Activated CD4-positive, alpha-beta T cell treated with anti-CD3 and anti-CD28 coated beads, Interleukin-2, Interleukin-6, amounts not matched to agents 100 ng/mL and 50 ng/mL, durations not matched to agents 16 hours and 8 hours (primary cell): ENCODE results near the gene IFI35.
A peak's percentile ranks its signal among the peaks of the same experiment; 100 is the strongest.
"Not testable (repeated sequence)": the region's sequence is repeated elsewhere in the genome, so short reads cannot be mapped to it uniquely, and the experiment has no call there.

Experiments used
- DNase-seq: peaks from one replicate; pipeline ENCODE4 v3.0.0-alpha.2; 2020

The IFI35 gene

DNA sequence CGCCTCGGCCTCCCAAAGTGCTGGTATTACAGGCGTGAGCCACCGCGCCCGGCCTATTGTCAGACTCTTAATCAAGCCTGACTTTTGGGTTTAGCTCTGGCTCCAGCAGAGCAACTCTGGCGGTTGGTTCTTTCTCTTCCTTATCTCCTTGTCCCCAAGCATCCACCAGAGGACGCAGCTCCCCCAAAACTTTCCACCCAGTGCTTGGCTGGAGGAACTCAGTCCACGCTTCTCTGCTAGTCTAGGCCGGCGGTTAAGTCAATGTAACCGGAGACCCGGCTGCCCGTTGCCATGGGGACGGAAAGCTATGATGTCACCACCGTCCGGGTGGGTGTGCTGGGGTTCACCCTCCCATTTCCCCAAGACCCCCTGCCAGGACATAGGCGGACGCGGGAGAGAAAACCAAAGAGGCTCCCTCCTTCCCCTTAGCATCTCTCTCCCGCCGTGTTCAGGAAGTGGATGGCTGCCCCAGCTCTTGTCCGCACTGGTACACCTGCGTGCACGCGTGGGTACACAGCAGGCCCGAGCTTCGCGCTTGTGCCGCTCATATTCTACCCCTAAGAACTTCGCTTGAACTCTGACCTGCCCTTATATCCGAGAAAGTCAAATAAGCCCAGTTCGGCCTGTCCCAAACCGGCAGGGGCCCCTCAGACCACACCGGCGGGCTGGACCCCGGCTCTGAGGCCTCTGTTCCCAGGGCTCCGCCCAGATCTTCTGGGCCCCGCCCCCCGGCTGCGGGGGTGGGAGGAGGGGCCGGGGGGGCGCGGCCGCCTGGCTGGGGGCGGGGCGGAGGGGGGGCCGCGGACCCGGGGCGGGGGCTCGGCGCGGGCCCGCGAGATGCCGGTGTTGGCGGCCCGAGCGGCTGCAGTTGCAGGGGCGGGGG lies 18.1 kb downstream of the IFI35 start, which contains the start of gene RND2:
Gene RND2, plus strand, starts transcription at position 825 of the 883 bp plus-strand sequence. CDS start 117 bp downstream, outside the sequence.
- DNase-seq = peak; percentile 76

DNA sequence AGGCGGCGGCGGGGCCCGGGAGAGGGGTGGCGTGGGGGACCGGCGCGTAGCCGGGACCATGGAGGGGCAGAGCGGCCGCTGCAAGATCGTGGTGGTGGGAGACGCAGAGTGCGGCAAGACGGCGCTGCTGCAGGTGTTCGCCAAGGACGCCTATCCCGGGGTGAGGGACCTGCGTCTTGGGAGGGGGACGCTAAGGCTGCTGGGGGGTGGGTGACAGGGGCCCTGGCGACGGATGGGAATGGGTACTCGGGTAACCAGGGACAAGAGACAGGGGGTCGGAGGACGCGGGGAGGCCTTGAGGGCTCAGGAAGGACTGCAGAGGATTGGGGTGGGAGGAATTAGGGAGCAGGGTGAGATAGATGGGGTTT lies 18.7 kb downstream of the IFI35 start:
- no peak for DNase-seq

DNA sequence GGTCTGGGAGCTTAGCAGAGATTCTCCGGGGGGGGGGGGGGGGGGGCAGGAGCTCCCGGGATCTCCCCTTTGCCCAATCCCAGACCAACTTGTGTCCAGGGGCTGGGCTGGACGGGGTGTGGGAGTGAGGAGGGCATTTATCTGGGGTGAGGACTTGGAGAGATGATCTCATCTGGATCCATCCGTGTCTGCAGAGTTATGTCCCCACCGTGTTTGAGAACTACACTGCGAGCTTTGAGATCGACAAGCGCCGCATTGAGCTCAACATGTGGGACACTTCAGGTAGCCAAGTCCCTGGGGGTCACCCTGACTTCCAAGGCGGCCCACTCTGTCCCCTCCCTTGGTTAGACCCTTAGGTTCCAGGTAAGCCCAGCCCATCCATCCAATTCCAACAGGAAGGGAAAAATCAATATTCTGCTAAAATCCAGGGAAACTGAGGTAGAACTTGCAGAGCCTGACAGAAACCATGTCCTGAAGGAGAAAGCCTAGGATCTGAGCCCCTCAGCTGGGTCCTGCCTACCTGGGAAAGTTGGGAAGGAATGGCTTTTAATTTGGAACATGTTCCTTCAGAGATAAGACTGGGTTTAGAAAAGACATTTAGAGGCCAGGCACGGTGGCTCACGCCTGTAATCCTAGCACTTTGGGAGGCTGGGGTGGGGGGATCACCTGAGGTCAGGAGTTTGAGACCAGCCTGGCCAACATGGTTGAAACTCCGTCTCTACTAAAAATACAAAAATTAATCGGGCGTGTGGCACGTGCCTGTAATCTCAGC lies 19.4 kb downstream of the IFI35 start:
- DNase-seq = no peak

DNA sequence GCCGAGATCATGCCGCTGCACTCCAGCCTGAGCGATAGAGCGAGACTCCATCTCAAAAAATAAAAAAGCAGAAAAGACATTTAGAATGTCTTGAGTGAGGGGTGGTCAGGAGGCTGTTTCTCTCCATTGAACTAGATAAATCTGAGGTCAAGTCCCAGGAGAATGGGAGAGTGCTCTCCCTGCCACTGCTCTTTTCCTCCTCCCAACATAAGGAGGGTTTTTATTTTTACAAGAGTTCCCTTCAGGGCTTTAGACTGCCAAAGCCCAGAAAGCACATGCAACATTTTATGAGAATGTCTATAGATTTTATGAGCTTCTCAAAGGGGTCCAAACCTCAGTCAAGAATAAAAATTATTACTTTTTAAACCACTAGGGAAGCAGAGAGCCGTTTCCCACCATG lies 20.0 kb downstream of the IFI35 start:
- no peak for DNase-seq

DNA sequence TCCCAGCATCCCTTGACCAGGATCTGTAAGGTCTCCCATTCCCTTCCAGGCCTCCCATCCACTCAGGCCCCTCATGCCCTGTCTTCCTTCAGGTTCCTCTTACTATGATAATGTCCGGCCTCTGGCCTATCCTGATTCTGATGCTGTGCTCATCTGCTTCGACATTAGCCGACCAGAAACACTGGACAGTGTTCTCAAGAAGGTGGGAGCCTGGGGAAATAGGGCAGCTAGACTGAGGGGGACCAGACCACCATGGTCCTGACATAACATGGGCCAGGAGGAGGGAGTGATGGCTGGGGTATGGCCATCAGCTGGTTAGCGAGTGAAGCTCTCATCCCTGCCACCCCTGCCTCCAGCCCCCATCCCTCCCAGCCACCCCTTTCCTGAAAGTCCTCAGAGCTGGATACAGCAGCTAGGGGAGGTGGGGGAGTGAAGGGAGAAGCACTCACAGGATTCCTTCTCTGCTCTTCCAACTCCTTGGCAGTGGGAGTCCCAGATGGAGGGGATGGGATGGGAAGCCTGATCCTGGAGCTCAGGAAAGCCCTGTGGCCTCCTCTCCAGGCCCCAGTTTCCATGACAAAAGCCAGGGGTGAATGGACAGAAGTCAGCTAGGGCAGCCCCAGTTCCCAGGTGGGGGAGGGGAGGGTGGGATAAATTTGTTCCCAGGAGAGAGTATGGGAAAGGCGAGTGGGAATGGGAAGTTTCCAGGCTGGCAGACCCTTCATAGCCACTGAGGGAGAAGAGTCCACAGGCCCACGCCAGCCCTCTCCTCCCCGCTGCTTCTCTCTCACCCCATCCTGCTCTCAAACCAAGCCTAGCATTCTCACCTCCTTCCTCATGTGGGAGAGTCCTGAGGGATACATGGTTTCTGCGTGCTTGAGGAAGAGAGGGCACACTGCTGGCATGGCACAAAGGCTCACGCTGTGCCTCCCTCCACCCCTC lies 20.8 kb downstream of the IFI35 start:
- no peak for DNase-seq

DNA sequence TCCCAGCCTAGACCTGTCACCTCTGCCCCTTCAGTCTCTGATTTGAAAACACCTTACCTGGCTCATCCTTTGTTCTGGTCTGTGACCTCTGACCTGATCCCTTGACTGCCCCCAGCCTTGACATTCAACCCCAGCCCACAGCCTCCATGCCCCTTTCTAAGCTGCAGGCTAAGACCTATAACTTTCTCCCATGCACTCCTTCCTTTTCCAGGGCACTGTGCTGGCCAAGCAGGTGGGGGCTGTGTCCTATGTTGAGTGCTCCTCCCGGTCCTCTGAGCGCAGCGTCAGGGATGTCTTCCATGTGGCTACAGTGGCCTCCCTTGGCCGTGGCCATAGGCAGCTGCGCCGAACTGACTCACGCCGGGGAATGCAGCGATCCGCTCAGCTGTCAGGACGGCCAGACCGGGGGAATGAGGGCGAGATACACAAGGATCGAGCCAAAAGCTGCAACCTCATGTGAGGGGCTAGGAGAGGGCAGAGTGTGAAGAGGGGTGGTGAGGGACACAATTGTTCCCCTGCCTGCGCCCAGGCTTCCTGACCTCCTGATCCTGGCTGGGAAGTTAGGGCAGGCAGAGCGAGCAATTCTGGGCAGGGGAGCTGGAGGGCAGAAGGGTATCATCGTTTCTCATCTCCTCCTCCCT lies 21.8 kb downstream of the IFI35 start:
- no peak for DNase-seq

DNA sequence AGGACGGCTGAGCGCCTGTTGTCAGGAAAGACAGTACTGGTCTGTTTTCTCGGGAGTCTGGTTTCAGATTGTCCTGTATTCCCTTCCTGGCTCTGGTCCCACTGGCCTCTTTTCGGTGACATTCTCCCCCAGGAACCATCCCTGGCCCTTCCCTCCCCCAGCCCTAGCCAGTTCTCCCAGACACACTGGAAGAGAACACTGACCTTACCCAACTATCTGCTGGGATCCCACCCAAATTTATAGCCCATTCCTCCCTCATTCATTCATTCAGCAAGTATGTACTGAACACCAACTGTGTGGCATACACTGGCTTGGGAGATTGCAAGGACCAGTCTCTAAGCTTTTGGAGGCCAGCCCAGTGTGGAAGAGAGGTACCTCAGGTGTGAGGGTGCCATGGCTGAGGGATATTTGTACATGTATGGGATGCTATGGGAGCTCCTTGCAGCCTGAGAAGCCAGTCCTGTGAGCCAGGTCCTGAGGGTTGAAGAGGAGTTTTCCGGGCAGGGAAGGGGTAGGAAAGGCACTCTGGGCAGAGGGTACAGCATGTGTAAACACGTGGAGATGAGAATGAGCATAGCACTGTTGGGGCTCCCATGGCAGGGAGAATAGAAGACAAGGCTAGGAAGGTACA lies 23.7 kb downstream of the IFI35 start:
- DNase-seq = no peak

DNA sequence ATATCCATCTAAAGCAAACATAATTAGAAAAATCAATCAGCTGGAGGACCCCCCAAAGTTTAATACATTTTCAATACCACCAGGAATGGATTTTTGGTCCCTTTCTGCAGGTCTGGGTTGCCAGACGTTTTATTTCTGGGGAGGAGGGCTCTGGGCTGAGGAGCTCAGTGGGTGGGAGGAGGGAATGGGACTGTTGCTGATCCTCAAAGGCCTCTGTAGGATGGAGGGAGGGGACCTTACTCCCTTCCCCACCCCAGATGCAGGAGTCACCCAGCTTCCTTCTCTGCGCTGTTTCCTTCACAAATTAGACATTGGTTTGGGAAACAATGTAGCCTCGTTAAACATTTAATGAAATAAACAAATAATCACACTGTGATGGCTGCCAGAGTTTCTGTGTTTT lies 25.1 kb downstream of the IFI35 start:
- no peak for DNase-seq

DNA sequence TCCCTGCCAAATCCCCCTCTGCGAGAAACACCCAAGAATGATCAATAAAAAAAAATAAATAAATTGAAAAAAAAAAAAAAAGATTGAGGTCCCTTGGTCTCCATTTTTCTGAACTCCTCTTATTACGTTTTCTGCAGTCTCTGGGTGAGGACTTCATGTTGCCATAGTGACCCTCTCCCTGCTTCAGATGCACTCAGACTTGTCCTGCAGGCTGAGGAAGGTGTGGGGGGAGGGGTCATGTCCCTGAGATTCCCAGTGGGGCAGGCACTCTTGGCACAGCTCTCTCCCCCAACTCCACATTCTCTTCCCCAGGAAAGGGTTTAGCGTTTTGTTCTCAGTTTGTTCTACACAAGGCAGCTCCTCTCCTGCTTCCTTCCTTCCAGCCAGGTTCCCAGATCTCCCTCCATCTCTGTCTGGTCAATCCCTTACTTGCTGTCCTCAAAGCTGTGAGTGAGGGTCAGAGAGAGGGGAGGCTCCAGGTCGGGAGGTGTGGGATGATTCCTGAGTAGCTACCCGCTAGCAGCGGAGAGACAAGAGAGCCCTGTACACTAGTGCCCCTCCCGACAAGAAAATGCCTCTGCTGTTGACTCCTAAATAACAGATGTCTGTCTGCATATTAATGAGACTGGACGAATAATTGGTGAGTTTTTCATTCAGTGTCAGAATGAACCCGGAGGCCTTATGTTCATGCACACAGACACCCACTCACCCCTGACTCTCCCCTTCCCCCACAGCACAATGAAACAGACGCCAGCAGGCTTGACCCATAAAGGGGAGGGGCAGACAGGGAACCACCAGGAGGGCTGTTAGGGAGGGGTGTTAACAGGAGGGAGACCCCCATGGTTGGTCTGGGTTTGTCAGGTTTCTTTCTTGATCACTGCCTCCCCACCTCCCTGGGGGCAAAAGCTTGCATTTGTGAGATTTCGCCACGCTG lies 27.6 kb downstream of the IFI35 start:
- no peak for DNase-seq

DNA sequence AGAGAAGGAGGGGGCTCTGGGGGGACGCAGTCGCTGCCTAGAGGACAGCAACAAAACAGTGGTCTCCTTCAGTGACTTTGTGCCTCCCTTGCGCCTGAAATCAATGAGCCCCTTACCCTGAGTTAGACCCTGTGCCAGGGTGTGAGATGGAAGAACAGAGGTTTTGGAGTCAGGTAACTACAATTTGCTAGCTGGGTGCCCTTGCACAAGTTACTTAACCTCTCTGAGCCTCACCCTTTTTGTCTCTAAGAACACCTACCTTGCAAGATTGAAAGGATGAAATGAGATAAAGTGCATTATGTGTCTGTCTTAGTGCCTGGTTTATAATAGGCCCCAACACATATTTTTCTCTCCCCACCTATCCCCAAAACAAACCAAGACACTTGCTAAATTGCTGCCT lies 28.3 kb downstream of the IFI35 start:
- no peak for DNase-seq

DNA sequence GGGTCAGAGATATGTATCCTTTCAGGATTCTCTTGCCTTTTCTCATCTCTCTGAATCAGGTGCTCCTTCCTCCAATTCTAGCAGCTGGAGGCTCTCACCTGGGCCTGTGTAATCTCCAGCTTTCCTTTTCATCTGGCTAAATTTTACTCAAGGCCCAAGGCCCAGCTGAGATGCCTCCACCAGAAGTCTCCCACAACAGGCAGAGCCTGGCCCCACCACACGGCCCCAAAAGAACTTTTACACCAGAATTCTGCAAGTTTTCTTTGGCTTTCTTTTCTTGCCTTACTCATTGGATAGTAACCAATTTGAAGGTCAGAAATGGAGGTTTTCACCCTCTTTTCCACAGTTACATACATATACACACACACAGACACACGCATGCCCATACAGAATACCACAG lies 33.1 kb downstream of the IFI35 start:
- no peak for DNase-seq

DNA sequence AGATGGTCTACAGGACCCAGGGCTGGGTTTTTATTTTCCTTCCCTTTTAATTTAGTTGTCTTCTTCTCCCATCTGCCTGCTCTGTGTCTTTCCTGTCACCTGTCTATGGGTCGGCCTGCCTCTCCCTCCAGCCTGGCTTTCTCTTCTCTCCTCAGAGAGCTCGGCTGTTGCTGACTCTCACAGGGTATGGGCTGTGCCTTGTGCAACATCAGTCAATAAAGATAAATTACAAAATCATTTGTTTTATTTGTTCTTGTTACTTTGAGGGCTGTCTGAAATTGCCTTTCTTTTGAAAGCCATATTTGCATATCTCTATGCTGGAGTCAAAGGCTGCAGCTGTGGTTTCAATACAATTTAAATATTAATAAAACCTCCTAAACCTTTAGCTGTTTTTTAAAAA lies 34.1 kb downstream of the IFI35 start:
- DNase-seq = no peak

DNA sequence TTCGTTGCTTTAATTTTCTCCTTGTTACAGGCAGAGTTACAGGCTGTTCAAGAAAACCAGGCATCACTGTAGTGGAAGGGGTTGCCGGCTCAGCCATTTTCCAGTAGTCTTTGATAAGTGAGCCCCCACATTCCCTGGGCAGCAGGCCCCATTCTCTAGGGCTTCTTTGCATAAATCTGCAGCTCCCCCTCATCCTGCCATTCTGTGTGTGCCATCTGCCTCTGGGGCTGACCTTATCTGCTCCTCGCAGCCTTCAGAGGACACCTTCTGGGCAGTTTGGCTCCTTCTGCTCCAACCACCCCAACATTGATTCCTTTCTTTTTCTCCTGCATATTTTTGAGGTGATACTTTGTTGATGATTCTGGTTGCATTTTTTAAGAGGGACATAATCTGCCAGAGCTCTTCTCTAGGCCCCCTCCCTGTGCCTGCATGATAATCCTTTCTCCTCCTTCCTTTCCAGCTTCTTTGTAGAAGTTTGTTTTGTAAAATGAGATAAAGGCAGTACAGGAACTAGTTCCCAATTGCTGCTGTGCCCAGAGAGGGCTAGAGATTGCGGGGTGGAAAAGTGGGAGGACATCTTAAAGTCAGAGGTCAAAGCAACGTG lies 35.5 kb downstream of the IFI35 start:
- DNase-seq = no peak

DNA sequence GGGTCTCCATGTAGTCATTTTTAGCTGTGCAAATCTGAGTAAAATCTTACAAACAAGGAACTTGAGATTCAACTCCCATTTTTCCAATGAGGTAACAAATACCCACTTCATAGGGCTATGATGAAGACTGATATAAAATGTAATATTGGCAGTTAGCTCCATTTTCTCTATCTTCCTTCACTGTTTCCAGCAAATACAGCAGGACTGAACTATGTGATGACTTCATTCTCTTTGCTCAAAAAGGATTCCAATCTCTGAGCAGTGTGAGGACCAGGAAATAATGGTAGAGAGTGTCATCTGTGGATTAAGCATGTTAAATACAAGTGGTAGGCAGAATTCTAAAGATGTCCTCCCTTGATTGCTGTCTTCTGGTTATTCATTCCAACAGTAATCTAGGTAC lies 36.7 kb downstream of the IFI35 start:
- DNase-seq = no peak

DNA sequence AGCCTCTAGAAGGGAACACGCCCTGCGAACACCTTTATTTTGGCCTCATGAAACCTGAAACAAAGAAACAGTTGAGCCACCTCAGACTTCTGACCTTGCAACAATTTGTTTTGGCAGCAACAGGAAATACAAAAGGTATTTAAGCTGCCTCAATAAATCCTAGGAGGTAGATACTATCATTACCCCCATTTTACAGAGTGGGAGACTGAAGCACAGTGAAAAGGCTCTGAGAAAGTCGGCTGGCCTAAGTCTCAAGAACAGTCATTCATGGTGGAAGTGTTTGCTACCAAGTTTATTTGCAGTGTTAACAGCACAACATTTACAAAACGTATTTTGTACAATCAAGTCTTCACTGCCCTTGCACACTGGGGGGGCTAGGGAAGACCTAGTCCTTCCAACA lies 37.4 kb downstream of the IFI35 start:
- DNase-seq = no peak

DNA sequence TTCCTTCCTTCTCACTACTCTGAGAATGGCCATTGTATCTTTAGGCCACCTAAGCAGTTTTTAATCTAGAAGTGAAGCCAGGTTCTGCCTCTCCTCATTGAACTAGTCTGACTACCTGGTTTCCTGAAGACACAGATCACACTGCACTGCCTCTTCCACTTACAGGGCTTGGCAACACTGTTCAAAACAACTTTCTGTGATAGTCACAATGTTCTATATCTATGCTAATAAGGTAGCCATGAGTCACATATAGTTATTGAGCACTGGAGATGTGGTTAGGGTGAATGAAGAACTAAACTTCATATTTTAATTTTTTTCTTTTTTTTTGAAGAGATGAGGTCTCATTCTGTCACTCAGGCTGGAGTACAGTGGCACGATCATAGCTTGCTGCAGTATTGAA lies 45.4 kb downstream of the IFI35 start:
- no peak for DNase-seq

DNA sequence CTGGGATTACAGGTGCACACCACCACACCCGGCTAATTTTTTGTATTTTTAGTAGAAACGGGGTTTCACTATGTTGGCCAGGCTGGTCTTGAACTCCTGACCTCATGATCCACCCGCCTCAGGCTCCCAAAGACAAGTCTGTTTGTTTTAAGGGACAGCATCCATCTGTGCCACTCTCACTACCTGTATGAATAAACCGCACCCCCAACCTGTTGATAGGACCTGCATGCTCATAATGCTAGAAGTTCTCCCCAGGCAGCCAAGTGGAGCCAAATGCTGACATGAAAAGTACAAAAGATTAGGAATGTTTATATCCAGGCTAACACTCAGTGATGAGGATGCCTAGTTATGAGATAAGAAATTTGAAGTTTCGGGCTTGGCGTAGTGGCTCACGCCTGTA lies 46.4 kb downstream of the IFI35 start:
- not testable (repeated sequence) for DNase-seq

DNA sequence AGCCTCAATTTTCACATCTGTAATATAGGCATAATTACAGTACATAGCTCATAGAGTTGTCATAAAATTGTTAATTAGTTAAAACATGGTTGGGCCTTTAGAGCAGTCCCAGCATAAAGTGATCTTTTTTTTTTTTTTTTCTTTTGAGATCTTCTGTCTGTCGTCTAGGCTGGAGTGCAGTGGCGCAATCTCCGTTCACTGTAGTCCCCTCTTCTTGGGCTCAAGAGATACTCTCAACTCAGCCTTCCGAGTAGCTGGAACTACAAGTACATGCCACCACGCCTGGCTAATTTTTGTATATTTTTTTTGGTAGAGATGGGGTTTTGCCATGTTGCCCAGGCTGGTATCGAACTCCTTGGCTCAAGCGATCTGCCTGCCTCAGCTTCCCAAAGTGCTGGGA lies 49.5 kb downstream of the IFI35 start:
- no peak for DNase-seq

DNA sequence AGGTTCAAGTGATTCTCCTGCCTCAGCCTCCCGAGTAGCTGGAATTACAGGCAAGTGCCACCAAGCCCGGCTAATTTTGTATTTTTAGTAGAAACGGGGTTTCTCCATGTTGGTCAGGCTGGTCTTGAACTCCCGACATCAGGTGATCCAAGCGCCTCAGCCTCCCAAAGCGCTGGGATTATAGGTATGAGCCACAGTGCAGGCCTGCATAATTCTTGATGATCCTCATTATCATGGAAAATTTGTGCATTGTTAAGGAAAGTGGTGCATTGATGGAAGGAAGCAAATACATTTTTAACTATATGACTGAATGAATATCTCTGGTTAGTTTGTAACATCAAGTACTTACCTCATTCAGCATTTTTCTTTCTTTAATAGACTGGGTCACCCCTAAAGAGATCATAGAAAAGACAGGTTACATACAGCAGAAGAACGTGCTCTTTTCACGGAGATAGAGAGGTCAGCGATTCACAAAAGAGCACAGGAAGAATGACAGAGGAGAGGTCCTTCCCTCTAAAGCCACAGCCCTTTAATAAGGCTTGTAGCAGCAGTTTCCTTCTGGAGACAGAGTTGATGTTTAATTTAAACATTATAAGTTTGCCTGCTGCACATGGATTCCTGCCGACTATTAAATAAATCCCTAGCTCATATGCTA lies 56.5 kb downstream of the IFI35 start:
- no peak for DNase-seq
